Chondrocyte (in vitro differentiated cells): ENCODE data around the gene LSM3. TPM values are rescaled to one million over a fixed set of nuclear protein-coding genes. Genes with fewer than 3 reads are reported as not detected.

ENCODE experiments used
- DNase-seq: peaks from one replicate; pipeline ENCODE4 v3.0.0; 2021; ENCODE audit warnings: mixed read lengths, low spot score
- H3K27ac Mint-ChIP-seq: one replicate; pipeline ENCODE4 v1.8.0; 2021; ENCODE audit warnings: mild to moderate bottlenecking, moderate library complexity, mixed read lengths; ENCODE audit not compliant: unreplicated experiment
- H3K27me3 Mint-ChIP-seq: 2 replicates; pipeline ENCODE4 v1.8.0; 2021; ENCODE audit warnings: low read depth, mixed read lengths
- H3K36me3 Mint-ChIP-seq: 2 replicates; pipeline ENCODE4 v1.8.0; 2021; ENCODE audit warnings: low read depth, mixed read lengths
- H3K4me1 Mint-ChIP-seq: 2 replicates; pipeline ENCODE4 v1.8.0; 2021; ENCODE audit warnings: low read depth, mild to moderate bottlenecking, mixed read lengths
- H3K4me3 Mint-ChIP-seq: one replicate; pipeline ENCODE4 v1.8.0; 2021; ENCODE audit warnings: mild to moderate bottlenecking, moderate library complexity, mixed read lengths; ENCODE audit not compliant: unreplicated experiment
- H3K9me3 Mint-ChIP-seq: 2 replicates; pipeline ENCODE4 v1.8.0; 2021; ENCODE audit warnings: low read depth, mixed read lengths
- CTCF ChIP-seq: fragments of 200-600 bp; sonication (generic); IDR thresholded peaks from 2 replicates; pipeline ENCODE4 v1.5.0; 2021; ENCODE audit warnings: antibody characterized with exemption, mild to moderate bottlenecking, moderate library complexity
- total RNA-seq: library from RNA; stranded (reverse); gene quantifications from 3 replicates; pipeline ENCODE4 v1.2.1, GENCODE V29; 2021

The LSM3 gene
- total RNA-seq, 1 donor from 2014 or later, result 8.1 TPM

- no peak for TF ChIP-seq CTCF
- Mint-ChIP-seq H3K4me3 (no peak overlapping the region), H3K36me3 (no peaks in the 10 kb centered on the region), H3K9me3 (no peaks in the 10 kb centered on the region), H3K27me3 (peaks cover 3% of the 10 kb centered on the region), H3K27ac (no peak overlapping the region), H3K4me1 (no peaks in the 10 kb centered on the region)
- DNase-seq, result no peak
Observed at GRCh38 chr3:14248849-14249523, 70.4 kb downstream of the LSM3 start.

Other genes with a start within 250 kb of the LSM3 start
- 6.1 to 8.1 TPM (median 7.2 TPM) in 3 replicates for gene CHCHD4, start 53.9 kb upstream of the LSM3 start, total RNA-seq
- 83.4 to 89.1 TPM (median 84.9 TPM) in 3 replicates for gene TMEM43, start 53.8 kb upstream of the LSM3 start, total RNA-seq
- 24.9 to 35.9 TPM (median 26.8 TPM) in 3 replicates for gene XPC, start 216 bp upstream of the LSM3 start, total RNA-seq
- 46.0 to 63.9 TPM (median 48.0 TPM) in 3 replicates for gene SLC6A6, start 223.8 kb downstream of the LSM3 start, total RNA-seq